ENCODE measurements around the gene ZNF528. TPM values are rescaled to one million over a fixed set of nuclear protein-coding genes. Genes with fewer than 3 reads are reported as not detected.

The ZNF528 gene
- total and polyA plus RNA-seq, 4 experiments from 2014 or later = 7.2 to 49.9 (median 26.6) TPM

DNA sequence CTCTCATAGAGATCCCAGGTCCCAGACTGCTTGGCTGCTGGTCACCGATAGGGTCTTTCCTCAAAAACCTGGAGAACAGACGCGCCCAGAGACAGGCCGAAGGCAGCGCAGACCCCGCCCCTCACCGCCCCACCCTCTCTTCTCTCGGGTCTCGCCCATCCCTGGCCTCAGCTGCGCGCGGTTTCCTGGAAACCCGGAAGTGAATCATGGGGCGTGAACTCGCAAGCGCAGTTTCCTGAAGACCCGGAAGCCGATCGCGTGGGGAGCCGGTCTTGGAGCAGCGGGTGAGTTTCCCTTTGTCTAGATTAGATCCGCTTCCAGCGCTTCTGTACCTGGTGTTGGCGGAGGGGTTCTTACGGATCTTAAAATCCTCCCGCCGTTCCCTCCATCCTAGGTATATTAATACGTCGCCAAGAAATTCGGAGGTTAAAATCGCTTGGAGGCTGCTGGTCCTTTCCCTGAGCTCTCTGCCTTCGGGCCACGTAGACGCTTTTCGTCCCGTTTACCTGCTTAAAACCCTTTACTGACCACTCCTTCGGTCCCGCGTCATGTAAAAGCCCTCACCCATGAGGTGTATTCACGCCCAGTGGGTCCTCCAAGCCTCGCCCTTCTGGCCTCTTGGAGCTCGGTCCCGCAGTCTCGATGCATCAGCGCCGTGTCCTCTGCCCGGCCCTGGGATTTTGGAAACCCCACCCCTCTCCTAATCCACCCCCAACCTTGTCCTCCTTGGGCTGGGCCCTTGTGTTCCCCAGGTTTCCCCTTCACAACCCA is 55.9 kb downstream of the ZNF528 start, which contains the start of gene ZNF578:
ZNF578 (plus strand) TSS at position 230 of the 771 bp plus-strand sequence. CDS start 48,293 bp downstream, outside the sequence.
- Mint-ChIP-seq H3K27me3 (peaks cover 0 to 2% of the 10 kb centered on the region in 2 donors), H3K4me1 (peaks cover 3 to 13% (median 10%) of the 10 kb centered on the region in 4 donors), H3K36me3 (peaks cover 60 to 68% of the 10 kb centered on the region in 2 donors), H3K4me3 (peak within 1 kb of the TSS; percentile 85 to 92 (median 89)), H3K27ac (peak within 1 kb of the TSS; percentile 48 to 85 (median 74)), H3K9me3 (peaks cover 2 to 97% (median 89%) of the 10 kb centered on the region in 8 donors)
- Histone ChIP-seq H3K27me3 (ENCODE audit: insufficient read depth, low read length) (no peaks in the 10 kb centered on the region), H3K36me3 (ENCODE audit: insufficient read depth, low read length) (no peaks in the 10 kb centered on the region), H3K27ac (ENCODE audit: low read depth, low read length) (no peak within 1 kb of the TSS), H3K4me1 (ENCODE audit: insufficient read depth, low read length) (peaks cover 9% of the 10 kb centered on the region), H3K9me3 (ENCODE audit: control insufficient read depth in 1 of 2, low read length in 2 of 2) (peaks cover 0 to 59% of the 10 kb centered on the region in 2 donors), H3K4me3 (ENCODE audit: low read length in 2 of 2) (peak within 1 kb of the TSS; percentile 58 to 70)
- ChIA-PET CTCF (ENCODE audit: partially characterized antibody) (no interaction called here), POLR2A (ENCODE audit: partially characterized antibody) (no interaction called here)
- DNase-seq = peak; percentile 49 to 72 (median 71)
- intact Hi-C loops (cut with micrococcal nuclease) = no loop called here

DNA sequence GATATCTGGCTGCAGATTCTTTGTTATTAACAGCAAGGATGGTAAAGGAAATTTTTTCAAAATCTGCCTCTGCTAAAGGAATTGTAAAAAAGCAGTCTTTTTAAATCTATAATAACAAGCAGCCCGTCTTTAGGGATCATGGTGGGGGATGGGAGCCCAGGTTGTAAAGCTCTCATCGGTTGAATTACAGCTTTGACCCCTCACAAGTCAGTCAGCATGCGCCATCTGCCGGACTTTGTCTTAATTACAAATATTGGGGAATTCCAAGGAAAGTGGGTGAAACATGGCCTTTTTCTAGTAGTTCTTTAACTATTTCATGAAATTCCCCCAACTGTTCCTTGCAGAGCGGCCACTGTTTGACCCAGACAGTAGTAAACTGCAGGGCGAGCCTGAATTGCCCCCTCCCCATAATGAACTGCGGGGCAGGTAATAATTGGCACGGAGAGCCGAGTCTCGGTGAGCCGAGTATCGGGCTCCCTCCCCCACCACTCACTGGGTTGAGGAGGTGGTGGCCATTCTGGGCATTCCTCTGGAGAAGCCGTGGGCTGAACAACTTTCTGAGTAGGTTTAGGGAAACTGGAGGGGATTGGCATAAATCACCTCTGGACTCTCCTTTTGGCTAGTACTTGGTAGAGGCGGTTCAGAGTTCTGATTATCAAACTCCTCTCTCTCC is 67.3 kb downstream of the ZNF528 start:
- H3K4me1 ChIP-seq (ENCODE audit: insufficient read depth, low read length) = no peaks in the 10 kb centered on the region
- peaks cover 0 to 44% of the 10 kb centered on the region in 2 donors for H3K9me3 ChIP-seq (ENCODE audit: control insufficient read depth in 1 of 2, low read length in 2 of 2)
- Mint-ChIP-seq H3K9me3 (peaks cover 2 to 96% (median 86%) of the 10 kb centered on the region in 8 donors), H3K4me1 (no peaks in the 10 kb centered on the region), H3K36me3 (peaks cover 58 to 65% of the 10 kb centered on the region in 2 donors), H3K4me3 (peak overlapping the region in 1 of 8 donors; percentile 5), H3K27ac (no peak overlapping the region), H3K27me3 (no peaks in the 10 kb centered on the region)
- POLR2A ChIA-PET (ENCODE audit: partially characterized antibody) = no interaction called here
- CTCF ChIA-PET (ENCODE audit: partially characterized antibody) = no interaction called here
- no peak overlapping the region for H3K27ac ChIP-seq (ENCODE audit: low read depth, low read length)
- H3K4me3 ChIP-seq (ENCODE audit: low read length in 2 of 2) = no peak overlapping the region
- no peak for DNase-seq
- no peaks in the 10 kb centered on the region for H3K27me3 ChIP-seq (ENCODE audit: insufficient read depth, low read length)
- intact Hi-C loops (cut with micrococcal nuclease) = no loop called here
- no peaks in the 10 kb centered on the region for H3K36me3 ChIP-seq (ENCODE audit: insufficient read depth, low read length)

Other genes starting within 250 kb of the ZNF528 start
- gene ZNF836, start 226.2 kb upstream of the ZNF528 start, total RNA-seq = 10 to 100 TPM; 47.2 to 54.7 TPM
- gene ZNF836, start 226.2 kb upstream of the ZNF528 start, polyA plus RNA-seq = 10 to 100 TPM in 1 of 2 donors, 1 to 10 TPM in 1; 4.6 to 18.2 TPM
- 100 to 1,000 TPM; 166 to 175 TPM for gene PPP2R1A, start 207.8 kb upstream of the ZNF528 start, total RNA-seq
- 100 to 1,000 TPM; 179 to 185 TPM for gene PPP2R1A, start 207.8 kb upstream of the ZNF528 start, polyA plus RNA-seq
- gene ZNF766, start 128.3 kb upstream of the ZNF528 start, total RNA-seq = 10 to 100 TPM; 53.6 to 54.1 TPM
- 10 to 100 TPM; 57.7 to 61.7 TPM for gene ZNF766, start 128.3 kb upstream of the ZNF528 start, polyA plus RNA-seq
- 10 to 100 TPM; 26.7 to 26.9 TPM for gene ZNF480, start 100.7 kb upstream of the ZNF528 start, total RNA-seq
- gene ZNF480, start 100.7 kb upstream of the ZNF528 start, polyA plus RNA-seq = 10 to 100 TPM; 12.4 to 29.5 TPM
- gene ZNF610, start 61.6 kb upstream of the ZNF528 start, total RNA-seq = 1 to 10 TPM; 4.8 to 6.0 TPM
- gene ZNF610, start 61.6 kb upstream of the ZNF528 start, polyA plus RNA-seq = 1 to 10 TPM; 1.1 to 1.2 TPM
- 10 to 100 TPM; 31.2 to 33.5 TPM for gene ZNF880, start 27.9 kb upstream of the ZNF528 start, total RNA-seq
- 10 to 100 TPM; 29.2 to 29.9 TPM for gene ZNF880, start 27.9 kb upstream of the ZNF528 start, polyA plus RNA-seq
- under 1 TPM in 1 of 2 experiments, not detected in 1; 0.15 TPM for gene ZNF534, start 31.3 kb downstream of the ZNF528 start, total RNA-seq
- not detected for gene ZNF534, start 31.3 kb downstream of the ZNF528 start, polyA plus RNA-seq
- gene ZNF578, start 55.7 kb downstream of the ZNF528 start, total RNA-seq = 1 to 10 TPM; 3.6 to 4.9 TPM
- gene ZNF578, start 55.7 kb downstream of the ZNF528 start, polyA plus RNA-seq = 1 to 10 TPM; 1.9 to 2.8 TPM
- gene ZNF808, start 129.8 kb downstream of the ZNF528 start, total RNA-seq = 10 to 100 TPM; 61.7 to 65.2 TPM
- 10 to 100 TPM in 1 of 2 donors, 1 to 10 TPM in 1; 2.0 to 10.8 TPM for gene ZNF808, start 129.8 kb downstream of the ZNF528 start, polyA plus RNA-seq
- gene ZNF701, start 172.4 kb downstream of the ZNF528 start, total RNA-seq = 10 to 100 TPM; 51.1 to 51.7 TPM
- gene ZNF701, start 172.4 kb downstream of the ZNF528 start, polyA plus RNA-seq = 10 to 100 TPM; 10.7 to 21.0 TPM
- gene ZNF83, start 240.5 kb downstream of the ZNF528 start, total RNA-seq = 100 to 1,000 TPM; 128 to 130 TPM
- 10 to 100 TPM; 10.7 to 25.6 TPM for gene ZNF83, start 240.5 kb downstream of the ZNF528 start, polyA plus RNA-seq